ENCODE measurements around the gene C5.

DNA sequence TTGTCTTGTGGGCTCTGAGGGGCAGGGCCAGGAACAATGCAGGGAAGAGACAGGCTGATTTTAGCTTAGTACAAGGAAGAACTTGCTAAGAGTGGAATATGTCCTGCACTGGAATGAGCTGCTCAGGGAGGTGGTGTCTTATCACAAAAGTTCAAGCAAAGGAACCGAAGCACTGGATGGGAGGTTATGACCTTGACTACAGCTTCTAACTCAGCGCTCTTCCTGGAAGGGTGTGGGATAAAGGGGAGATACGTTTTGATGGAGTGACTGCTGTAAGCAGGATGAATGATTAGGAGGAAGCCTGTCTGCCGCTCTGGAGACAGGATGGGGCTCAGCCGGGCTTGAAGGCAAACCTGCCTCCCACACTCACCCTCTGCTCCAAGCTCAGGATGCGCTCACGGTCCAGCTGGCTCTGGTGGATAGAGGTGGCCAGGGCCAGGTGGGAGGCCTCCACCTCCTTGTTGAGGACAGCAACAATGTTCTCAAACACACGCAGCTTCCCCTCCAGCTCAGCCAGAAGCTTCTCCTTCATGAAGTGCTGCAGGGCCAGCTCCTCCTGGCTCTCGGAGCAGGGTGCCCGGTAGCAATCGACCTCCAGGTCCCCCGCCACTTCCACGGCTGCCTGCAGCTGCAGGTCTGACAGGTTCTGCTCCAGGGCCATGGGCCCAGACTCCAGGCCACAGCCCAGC is 137.0 kb downstream of the C5 start:
- TF ChIP-seq POLR2A (IDR thresholded peaks at IDR 0.05) = no peak
- TF ChIP-seq, protein P1, sequence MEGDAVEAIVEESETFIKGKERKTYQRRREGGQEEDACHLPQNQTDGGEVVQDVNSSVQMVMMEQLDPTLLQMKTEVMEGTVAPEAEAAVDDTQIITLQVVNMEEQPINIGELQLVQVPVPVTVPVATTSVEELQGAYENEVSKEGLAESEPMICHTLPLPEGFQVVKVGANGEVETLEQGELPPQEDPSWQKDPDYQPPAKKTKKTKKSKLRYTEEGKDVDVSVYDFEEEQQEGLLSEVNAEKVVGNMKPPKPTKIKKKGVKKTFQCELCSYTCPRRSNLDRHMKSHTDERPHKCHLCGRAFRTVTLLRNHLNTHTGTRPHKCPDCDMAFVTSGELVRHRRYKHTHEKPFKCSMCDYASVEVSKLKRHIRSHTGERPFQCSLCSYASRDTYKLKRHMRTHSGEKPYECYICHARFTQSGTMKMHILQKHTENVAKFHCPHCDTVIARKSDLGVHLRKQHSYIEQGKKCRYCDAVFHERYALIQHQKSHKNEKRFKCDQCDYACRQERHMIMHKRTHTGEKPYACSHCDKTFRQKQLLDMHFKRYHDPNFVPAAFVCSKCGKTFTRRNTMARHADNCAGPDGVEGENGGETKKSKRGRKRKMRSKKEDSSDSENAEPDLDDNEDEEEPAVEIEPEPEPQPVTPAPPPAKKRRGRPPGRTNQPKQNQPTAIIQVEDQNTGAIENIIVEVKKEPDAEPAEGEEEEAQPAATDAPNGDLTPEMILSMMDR (IDR thresholded peaks at IDR 0.05) = no peak

All from Peyer's patch (tissue), 4 donors.